Measurements from ENCODE around the gene HECW1.

- TF ChIP-seq POLR2A (IDR thresholded peaks at IDR 0.05; ENCODE audit: low read length): no peak
- TF ChIP-seq RNF2 (IDR thresholded peaks at IDR 0.05; ENCODE audit: borderline replicate concordance, low read depth): no peak
- no peak for TF ChIP-seq CTCF (IDR thresholded peaks at IDR 0.05)
- no peak for TF ChIP-seq E2F6 (IDR thresholded peaks at IDR 0.05; ENCODE audit: borderline replicate concordance, low read depth)
- TF ChIP-seq CEBPB (IDR thresholded peaks at IDR 0.05): peak; percentile 32 to 34; a peak in 2 of 4 replicates
- TF ChIP-seq RFX5 (IDR thresholded peaks at IDR 0.05): no peak
- TF ChIP-seq SMC3 (IDR thresholded peaks at IDR 0.05): no peak
- TF ChIP-seq POLR2AphosphoS2 (conservative IDR thresholded peaks at IDR 0.05; ENCODE audit: low read length): no peak
- TF ChIP-seq HOXB5 (CRISPR knock-in tag; IDR thresholded peaks at IDR 0.05): no peak
- no peak for TF ChIP-seq HOXA7 (CRISPR knock-in tag; IDR thresholded peaks at IDR 0.05)
Measured at GRCh38 chr7:43585562-43585961, 473.1 kb downstream of the HECW1 start.
